Measurements from ENCODE around the gene ISOC2. TPM values are rescaled to one million over a fixed set of nuclear protein-coding genes. Genes with fewer than 3 reads are reported as not detected.
A peak's percentile ranks its signal among the peaks of the same experiment; 100 is the strongest.

ISOC2 gene
- total and polyA plus RNA-seq, 9 of the 15 experiments (the other 6 are each of a cell fraction or from before 2014, with no cell fraction given): 1.2 to 229 (median 58.3) TPM

DNA sequence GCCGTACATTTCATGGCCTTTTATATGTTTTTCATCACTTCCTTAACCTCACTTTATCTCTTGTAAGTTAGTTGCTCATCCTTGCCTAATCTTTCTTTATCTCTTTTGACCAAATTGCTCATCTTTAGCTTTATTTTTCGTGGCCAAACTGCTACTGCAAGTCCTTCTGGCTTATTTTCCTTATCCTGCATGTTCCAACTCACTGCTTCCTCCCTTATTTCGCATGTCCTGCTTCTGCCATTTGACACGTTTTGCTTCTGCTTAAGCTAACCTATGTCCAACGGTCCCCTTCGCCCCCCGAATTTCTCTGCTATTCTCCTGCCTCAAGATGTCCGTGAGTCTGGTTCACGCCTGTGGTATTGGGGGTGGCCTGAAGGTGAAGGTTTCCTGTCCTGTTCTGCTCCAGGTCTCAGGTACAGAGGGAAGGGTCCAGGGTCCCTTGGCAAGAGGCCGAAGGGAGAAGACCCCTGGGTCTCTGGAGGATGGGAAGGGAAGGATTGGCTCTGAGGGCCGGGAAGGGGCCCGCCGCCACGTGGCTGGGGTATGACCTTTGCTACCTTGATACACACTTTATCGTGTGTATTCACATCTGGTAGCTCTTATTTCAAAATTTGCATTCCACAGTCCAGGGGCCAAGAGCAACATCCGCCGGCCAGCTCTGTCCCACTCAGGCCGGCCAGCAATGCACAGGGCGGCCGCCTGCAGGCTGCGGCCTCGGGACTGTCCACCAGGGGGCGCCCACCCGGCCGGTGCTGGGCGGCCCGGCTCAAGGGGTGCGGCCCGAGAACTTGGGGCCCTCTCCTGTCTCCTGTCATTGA lies 6.0 kb upstream of the ISOC2 start (continued):
- no peak for TF ChIP-seq NCOA6 (IDR thresholded peaks at IDR 0.05)
- TF ChIP-seq ZNF764 (CRISPR knock-in tag; IDR thresholded peaks at IDR 0.05; ENCODE audit: low read depth): no peak
- TF ChIP-seq PHF20 (IDR thresholded peaks at IDR 0.05; ENCODE audit: partially characterized antibody): no peak
- no peak for TF ChIP-seq ZNF436 (CRISPR knock-in tag; IDR thresholded peaks at IDR 0.05)
- TF ChIP-seq POU5F1 (IDR thresholded peaks at IDR 0.05; ENCODE audit: borderline replicate concordance, low read depth, low read length, partially characterized antibody): no peak
- no peak for TF ChIP-seq ZNF444 (CRISPR knock-in tag; IDR thresholded peaks at IDR 0.05)
- TF ChIP-seq, protein P1, sequence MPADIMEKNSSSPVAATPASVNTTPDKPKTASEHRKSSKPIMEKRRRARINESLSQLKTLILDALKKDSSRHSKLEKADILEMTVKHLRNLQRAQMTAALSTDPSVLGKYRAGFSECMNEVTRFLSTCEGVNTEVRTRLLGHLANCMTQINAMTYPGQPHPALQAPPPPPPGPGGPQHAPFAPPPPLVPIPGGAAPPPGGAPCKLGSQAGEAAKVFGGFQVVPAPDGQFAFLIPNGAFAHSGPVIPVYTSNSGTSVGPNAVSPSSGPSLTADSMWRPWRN (IDR thresholded peaks at IDR 0.05; ENCODE audit: low read depth): peak; percentile 74
- TF ChIP-seq TCF7 (IDR thresholded peaks at IDR 0.05; ENCODE audit: borderline replicate concordance): no peak; the same call in 1 of the 2 replicates
- no peak for TF ChIP-seq FOXJ3 (CRISPR knock-in tag; IDR thresholded peaks at IDR 0.05)
- TF ChIP-seq ZNF165 (CRISPR knock-in tag; IDR thresholded peaks at IDR 0.05; ENCODE audit: borderline replicate concordance): no peak
- TF ChIP-seq, protein P2, sequence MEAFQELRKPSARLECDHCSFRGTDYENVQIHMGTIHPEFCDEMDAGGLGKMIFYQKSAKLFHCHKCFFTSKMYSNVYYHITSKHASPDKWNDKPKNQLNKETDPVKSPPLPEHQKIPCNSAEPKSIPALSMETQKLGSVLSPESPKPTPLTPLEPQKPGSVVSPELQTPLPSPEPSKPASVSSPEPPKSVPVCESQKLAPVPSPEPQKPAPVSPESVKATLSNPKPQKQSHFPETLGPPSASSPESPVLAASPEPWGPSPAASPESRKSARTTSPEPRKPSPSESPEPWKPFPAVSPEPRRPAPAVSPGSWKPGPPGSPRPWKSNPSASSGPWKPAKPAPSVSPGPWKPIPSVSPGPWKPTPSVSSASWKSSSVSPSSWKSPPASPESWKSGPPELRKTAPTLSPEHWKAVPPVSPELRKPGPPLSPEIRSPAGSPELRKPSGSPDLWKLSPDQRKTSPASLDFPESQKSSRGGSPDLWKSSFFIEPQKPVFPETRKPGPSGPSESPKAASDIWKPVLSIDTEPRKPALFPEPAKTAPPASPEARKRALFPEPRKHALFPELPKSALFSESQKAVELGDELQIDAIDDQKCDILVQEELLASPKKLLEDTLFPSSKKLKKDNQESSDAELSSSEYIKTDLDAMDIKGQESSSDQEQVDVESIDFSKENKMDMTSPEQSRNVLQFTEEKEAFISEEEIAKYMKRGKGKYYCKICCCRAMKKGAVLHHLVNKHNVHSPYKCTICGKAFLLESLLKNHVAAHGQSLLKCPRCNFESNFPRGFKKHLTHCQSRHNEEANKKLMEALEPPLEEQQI (IDR thresholded peaks at IDR 0.05): no peak
- peak; percentile 17; the same call in 1 of the 2 replicates for TF ChIP-seq SPI1 (IDR thresholded peaks at IDR 0.05; ENCODE audit: borderline replicate concordance, low read depth, low read length)
- TF ChIP-seq, protein P3, sequence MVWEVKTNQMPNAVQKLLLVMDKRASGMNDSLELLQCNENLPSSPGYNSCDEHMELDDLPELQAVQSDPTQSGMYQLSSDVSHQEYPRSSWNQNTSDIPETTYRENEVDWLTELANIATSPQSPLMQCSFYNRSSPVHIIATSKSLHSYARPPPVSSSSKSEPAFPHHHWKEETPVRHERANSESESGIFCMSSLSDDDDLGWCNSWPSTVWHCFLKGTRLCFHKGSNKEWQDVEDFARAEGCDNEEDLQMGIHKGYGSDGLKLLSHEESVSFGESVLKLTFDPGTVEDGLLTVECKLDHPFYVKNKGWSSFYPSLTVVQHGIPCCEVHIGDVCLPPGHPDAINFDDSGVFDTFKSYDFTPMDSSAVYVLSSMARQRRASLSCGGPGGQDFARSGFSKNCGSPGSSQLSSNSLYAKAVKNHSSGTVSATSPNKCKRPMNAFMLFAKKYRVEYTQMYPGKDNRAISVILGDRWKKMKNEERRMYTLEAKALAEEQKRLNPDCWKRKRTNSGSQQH (CRISPR knock-in tag; IDR thresholded peaks at IDR 0.05): no peak
- peak; percentile 81 for TF ChIP-seq HDAC3 (IDR thresholded peaks at IDR 0.05; ENCODE audit: borderline replicate concordance, partially characterized antibody)
- TF ChIP-seq CEBPB (tag; IDR thresholded peaks at IDR 0.05): peak; percentile 87
- TF ChIP-seq ZBTB7A (IDR thresholded peaks at IDR 0.05; ENCODE audit: borderline replicate concordance, control insufficient read depth, low read depth, low read length): peak; percentile 82
- TF ChIP-seq, protein P4, sequence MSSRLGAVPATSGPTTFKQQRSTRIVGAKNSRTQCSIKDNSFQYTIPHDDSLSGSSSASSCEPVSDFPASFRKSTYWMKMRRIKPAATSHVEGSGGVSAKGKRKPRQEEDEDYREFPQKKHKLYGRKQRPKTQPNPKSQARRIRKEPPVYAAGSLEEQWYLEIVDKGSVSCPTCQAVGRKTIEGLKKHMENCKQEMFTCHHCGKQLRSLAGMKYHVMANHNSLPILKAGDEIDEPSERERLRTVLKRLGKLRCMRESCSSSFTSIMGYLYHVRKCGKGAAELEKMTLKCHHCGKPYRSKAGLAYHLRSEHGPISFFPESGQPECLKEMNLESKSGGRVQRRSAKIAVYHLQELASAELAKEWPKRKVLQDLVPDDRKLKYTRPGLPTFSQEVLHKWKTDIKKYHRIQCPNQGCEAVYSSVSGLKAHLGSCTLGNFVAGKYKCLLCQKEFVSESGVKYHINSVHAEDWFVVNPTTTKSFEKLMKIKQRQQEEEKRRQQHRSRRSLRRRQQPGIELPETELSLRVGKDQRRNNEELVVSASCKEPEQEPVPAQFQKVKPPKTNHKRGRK (tag; IDR thresholded peaks at IDR 0.05): no peak
- TF ChIP-seq PPARD (CRISPR knock-in tag; IDR thresholded peaks at IDR 0.05): no peak
- no peak for TF ChIP-seq HEY1 (CRISPR knock-in tag; IDR thresholded peaks at IDR 0.05; ENCODE audit: borderline replicate concordance)
- TF ChIP-seq GABPB1 (CRISPR knock-in tag; IDR thresholded peaks at IDR 0.05): no peak
- TF ChIP-seq SREBF2 (CRISPR knock-in tag; IDR thresholded peaks at IDR 0.05): no peak
